ENCODE measurements around the gene KIAA1671.

GRCh38 chr22:25095869-25096268 is 143.4 kb downstream of the KIAA1671 start:
- TF ChIP-seq CTCF (conservative IDR thresholded peaks at IDR 0.05; ENCODE audit: low read depth, low read length) (no peak), NFE2L2 (IDR thresholded peaks at IDR 0.05; ENCODE audit: low read depth, low read length) (no peak), RFX5 (IDR thresholded peaks at IDR 0.05; ENCODE audit: low read depth, low read length) (no peak), USF2 (IDR thresholded peaks at IDR 0.05; ENCODE audit: low read depth, low read length) (no peak), CEBPB (IDR thresholded peaks at IDR 0.05; ENCODE audit: low read depth, low read length) (no peak), MAZ (IDR thresholded peaks at IDR 0.05; ENCODE audit: borderline replicate concordance, low read depth, low read length) (no peak), BHLHE40 (IDR thresholded peaks at IDR 0.05; ENCODE audit: low read depth, low read length) (no peak)
